Hepatocyte (in vitro differentiated cells): ENCODE data around the gene MPZL1.

Source experiments
- CTCF ChIP-seq: fragments of 200-600 bp; sonication (generic); IDR thresholded peaks from 2 replicates; pipeline ENCODE4 v1.5.1; 2016; ENCODE audit warnings: antibody characterized with exemption, mild to moderate bottlenecking; ENCODE audit not compliant: poor library complexity
- EZH2phosphoT487 ChIP-seq: fragments of 200-600 bp; sonication (generic); IDR thresholded peaks from one replicate; pipeline ENCODE4 v1.6.1; 2018; ENCODE audit warnings: antibody characterized with exemption, mild to moderate bottlenecking, low read depth, moderate library complexity; ENCODE audit not compliant: unreplicated experiment, severe bottlenecking

- TF ChIP-seq CTCF, result no peak
- TF ChIP-seq EZH2phosphoT487, result no peak
Observed at GRCh38 chr1:167781558-167781957, 59.8 kb downstream of the MPZL1 start.
